Measurements from ENCODE around the gene ABLIM3.
"Not testable (repeated sequence)": the region's sequence is repeated elsewhere in the genome, so short reads cannot be mapped to it uniquely, and the experiment has no call there.

DNA sequence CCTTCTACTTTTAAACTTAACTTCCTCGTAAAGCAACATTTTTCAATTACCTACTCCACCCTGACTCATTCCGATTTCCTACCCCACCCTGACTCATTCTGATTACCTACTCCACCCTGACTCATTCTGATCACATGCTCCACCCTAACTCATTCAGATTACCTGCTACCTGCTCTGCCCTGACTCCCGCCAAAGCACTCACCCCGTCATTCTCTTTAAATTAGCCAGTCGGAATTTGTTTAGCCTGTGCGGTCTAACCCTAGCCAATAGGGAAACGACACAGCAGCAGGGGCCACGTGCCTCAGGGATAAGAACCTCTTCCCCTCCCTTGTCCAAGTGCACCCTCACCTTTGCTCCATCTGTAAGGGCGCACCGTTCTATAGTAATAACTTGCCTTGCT is 46.3 kb downstream of the ABLIM3 start:
- TF ChIP-seq, protein P1, sequence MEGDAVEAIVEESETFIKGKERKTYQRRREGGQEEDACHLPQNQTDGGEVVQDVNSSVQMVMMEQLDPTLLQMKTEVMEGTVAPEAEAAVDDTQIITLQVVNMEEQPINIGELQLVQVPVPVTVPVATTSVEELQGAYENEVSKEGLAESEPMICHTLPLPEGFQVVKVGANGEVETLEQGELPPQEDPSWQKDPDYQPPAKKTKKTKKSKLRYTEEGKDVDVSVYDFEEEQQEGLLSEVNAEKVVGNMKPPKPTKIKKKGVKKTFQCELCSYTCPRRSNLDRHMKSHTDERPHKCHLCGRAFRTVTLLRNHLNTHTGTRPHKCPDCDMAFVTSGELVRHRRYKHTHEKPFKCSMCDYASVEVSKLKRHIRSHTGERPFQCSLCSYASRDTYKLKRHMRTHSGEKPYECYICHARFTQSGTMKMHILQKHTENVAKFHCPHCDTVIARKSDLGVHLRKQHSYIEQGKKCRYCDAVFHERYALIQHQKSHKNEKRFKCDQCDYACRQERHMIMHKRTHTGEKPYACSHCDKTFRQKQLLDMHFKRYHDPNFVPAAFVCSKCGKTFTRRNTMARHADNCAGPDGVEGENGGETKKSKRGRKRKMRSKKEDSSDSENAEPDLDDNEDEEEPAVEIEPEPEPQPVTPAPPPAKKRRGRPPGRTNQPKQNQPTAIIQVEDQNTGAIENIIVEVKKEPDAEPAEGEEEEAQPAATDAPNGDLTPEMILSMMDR (IDR thresholded peaks at IDR 0.05; ENCODE audit: insufficient read depth, low read depth, low read length), result not testable (repeated sequence)
- TF ChIP-seq EZH2 (IDR thresholded peaks at IDR 0.05; ENCODE audit: insufficient read depth, low read length), result not testable (repeated sequence)
